Activated CD8-positive, alpha-beta T cell treated with anti-CD3 and anti-CD28 coated beads, Interleukin-2, amount 10 ng/mL, durations not matched to agents 7 days and 5 days (primary cell): ENCODE results near the gene VCP. TPM values are rescaled to one million over a fixed set of nuclear protein-coding genes. Genes with fewer than 3 reads are reported as not detected.

ENCODE experiments used
- ATAC-seq: fragments of 150-1000 bp; cut with Tn5 transposase; one replicate; pipeline ENCODE4 v1.10.0; 2021; ENCODE audit warnings: moderate library complexity
- CTCF ChIA-PET: fragments of 350-600 bp; sonication (Branson Sonifier 250); formaldehyde crosslinking; loops from one replicate; lab custom pipeline; 2021; ENCODE audit warnings: antibody characterized with exemption; lab: Charles Lee
- POLR2A ChIA-PET: fragments of 350-600 bp; sonication (Branson Sonifier 250); formaldehyde crosslinking; loops from one replicate; lab custom pipeline; 2021; ENCODE audit warnings: antibody characterized with exemption; lab: Charles Lee
- DNase-seq: peaks from one replicate; pipeline ENCODE4 v3.0.0-alpha.2; 2020
- H3K27ac Mint-ChIP-seq: one replicate; pipeline ENCODE4 v1.8.0; 2021; ENCODE audit warnings: mild to moderate bottlenecking, mixed read lengths
- H3K27me3 Mint-ChIP-seq: one replicate; pipeline ENCODE4 v1.8.0; 2021; ENCODE audit warnings: low read depth, mixed read lengths
- H3K36me3 Mint-ChIP-seq: one replicate; pipeline ENCODE4 v1.8.0; 2021; ENCODE audit warnings: low read depth, mixed read lengths
- H3K4me1 Mint-ChIP-seq: one replicate; pipeline ENCODE4 v1.8.0; 2021; ENCODE audit warnings: low read depth, mixed read lengths
- H3K4me3 Mint-ChIP-seq: one replicate; pipeline ENCODE4 v1.8.0; 2021; ENCODE audit warnings: mild to moderate bottlenecking, mixed read lengths
- H3K9me3 Mint-ChIP-seq: one replicate; pipeline ENCODE4 v1.8.0; 2022; ENCODE audit warnings: mixed read lengths; ENCODE audit not compliant: insufficient read depth
- total RNA-seq, 2 experiments: library from RNA; stranded (reverse); gene quantifications; one replicate each; pipeline ENCODE4 v1.2.3, GENCODE V29; 2021

The VCP gene
- total RNA-seq, 2 experiments from 2014 or later = 214 to 217 TPM

DNA sequence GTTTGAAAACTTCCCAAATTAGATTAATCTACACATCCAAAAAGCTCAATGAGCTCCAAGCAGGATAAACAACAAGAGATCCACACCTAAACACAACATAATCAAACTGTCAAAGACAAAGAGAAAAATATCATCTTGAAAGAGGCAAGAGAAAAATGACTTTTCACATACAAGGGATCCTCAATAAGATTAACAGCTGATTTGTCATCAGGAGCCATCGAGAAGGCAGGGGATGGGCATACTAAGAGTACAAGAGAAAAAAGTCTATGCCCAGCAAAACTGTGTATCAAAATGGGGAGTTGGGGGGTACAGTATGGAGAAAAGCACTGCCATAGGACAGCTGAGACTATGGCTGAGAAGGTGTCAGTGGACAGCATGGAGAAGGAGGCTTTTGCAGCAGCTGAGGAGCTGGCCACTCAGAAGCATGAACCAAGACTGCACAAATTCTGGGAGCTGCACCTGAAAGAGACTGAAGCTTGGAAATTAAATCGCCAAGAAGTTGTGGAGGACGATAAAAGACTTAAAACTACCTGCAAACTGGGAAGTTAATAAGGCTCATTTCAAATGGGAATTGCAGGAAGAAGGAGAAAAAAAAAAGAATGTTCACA lies 62.0 kb downstream of the VCP start:
- no peak overlapping the region for H3K4me3 Mint-ChIP-seq
- no peaks in the 10 kb centered on the region for H3K27me3 Mint-ChIP-seq
- H3K4me1 Mint-ChIP-seq = peaks cover 2% of the 10 kb centered on the region
- POLR2A ChIA-PET = no interaction called here
- no peak overlapping the region for H3K27ac Mint-ChIP-seq
- ATAC-seq = no peak
- H3K9me3 Mint-ChIP-seq = peaks cover 15% of the 10 kb centered on the region
- CTCF ChIA-PET = interaction anchor here (1.2 to 1.7 kb wide), 2 partner anchors 16 to 41 kb away, joined by 3 to 4 read pairs; no protein-coding TSS in a partner anchor
- H3K36me3 Mint-ChIP-seq = peaks cover 16% of the 10 kb centered on the region
- no peak for DNase-seq

Other genes starting within 250 kb of the VCP start
- not detected for gene PHF24, start 114.3 kb downstream of the VCP start, total RNA-seq
- 1 to 10 TPM; 5.1 to 5.5 TPM for gene DNAJB5, start 82.9 kb downstream of the VCP start, total RNA-seq
- 100 to 1,000 TPM; 125 to 136 TPM for gene FANCG, start 7.3 kb upstream of the VCP start, total RNA-seq
- gene PIGO, start 24.0 kb upstream of the VCP start, total RNA-seq = 10 to 100 TPM; 22.6 to 23.0 TPM
- gene STOML2, start 30.5 kb upstream of the VCP start, total RNA-seq = 100 to 1,000 TPM; 130 to 138 TPM
- 10 to 100 TPM; 14.5 to 17.0 TPM for gene ATOSB, start 43.2 kb upstream of the VCP start, total RNA-seq
- gene UNC13B, start 89.4 kb upstream of the VCP start, total RNA-seq = under 1 TPM; 0.29 to 0.57 TPM